ENCODE data around the gene MRPS6.

The MRPS6 gene

GRCh38 chr21:34128674-34129038 is 55.3 kb downstream of the MRPS6 start:
- H3K27ac Mint-ChIP-seq: peak overlapping the region; percentile 97 to 99 (median 98)
- H3K36me3 Mint-ChIP-seq (ENCODE audit: low read depth): peaks cover 57% of the 10 kb centered on the region
- peaks cover 54% of the 10 kb centered on the region for H3K4me1 Mint-ChIP-seq
- no peaks in the 10 kb centered on the region for H3K9me3 Mint-ChIP-seq
- TF ChIP-seq CTCF (IDR thresholded peaks at IDR 0.05; ENCODE audit: unreplicated experiment in 3 of 3): no peak
- no peaks in the 10 kb centered on the region for H3K27me3 Mint-ChIP-seq (ENCODE audit: low read depth)
- peak overlapping the region in 2 of 3 experiments; percentile 4 to 66 for H3K4me3 Mint-ChIP-seq

GRCh38 chr21:34129039-34129891 is 55.9 kb downstream of the MRPS6 start:
- Mint-ChIP-seq H3K4me1 (peaks cover 50% of the 10 kb centered on the region), H3K9me3 (no peaks in the 10 kb centered on the region), H3K4me3 (peak overlapping the region; percentile 4 to 66 (median 60)), H3K27ac (peak overlapping the region; percentile 97 to 99 (median 98)), H3K27me3 (ENCODE audit: low read depth) (no peaks in the 10 kb centered on the region), H3K36me3 (ENCODE audit: low read depth) (peaks cover 57% of the 10 kb centered on the region)
- peak; percentile 44 to 56 (median 45) for TF ChIP-seq CTCF (IDR thresholded peaks at IDR 0.05; ENCODE audit: unreplicated experiment in 3 of 3)

GRCh38 chr21:34129901-34130715 is 56.7 kb downstream of the MRPS6 start:
- Mint-ChIP-seq H3K27me3 (ENCODE audit: low read depth) (no peaks in the 10 kb centered on the region), H3K9me3 (peaks cover 4% of the 10 kb centered on the region), H3K27ac (peak overlapping the region; percentile 97 to 99 (median 98)), H3K36me3 (ENCODE audit: low read depth) (peaks cover 57% of the 10 kb centered on the region), H3K4me3 (peak overlapping the region; percentile 61 to 68 (median 66)), H3K4me1 (peaks cover 50% of the 10 kb centered on the region)
- no peak for TF ChIP-seq CTCF (IDR thresholded peaks at IDR 0.05; ENCODE audit: unreplicated experiment in 3 of 3)

- Mint-ChIP-seq H3K4me3 (peak overlapping the region in 2 of 3 experiments; percentile 31 to 68), H3K36me3 (ENCODE audit: low read depth) (peaks cover 60% of the 10 kb centered on the region), H3K9me3 (peaks cover 4% of the 10 kb centered on the region), H3K27me3 (ENCODE audit: low read depth) (no peaks in the 10 kb centered on the region), H3K27ac (peak overlapping the region; percentile 97 to 99 (median 98)), H3K4me1 (peaks cover 50% of the 10 kb centered on the region)
- TF ChIP-seq CTCF (IDR thresholded peaks at IDR 0.05; ENCODE audit: unreplicated experiment in 3 of 3): no peak
Measured at GRCh38 chr21:34130716-34130985, 57.3 kb downstream of the MRPS6 start.

- Mint-ChIP-seq H3K9me3 (peaks cover 4% of the 10 kb centered on the region), H3K4me3 (no peak overlapping the region), H3K36me3 (ENCODE audit: low read depth) (peaks cover 61% of the 10 kb centered on the region), H3K27me3 (ENCODE audit: low read depth) (no peaks in the 10 kb centered on the region), H3K27ac (peak overlapping the region; percentile 97 to 99 (median 98)), H3K4me1 (peaks cover 50% of the 10 kb centered on the region)
- no peak for TF ChIP-seq CTCF (IDR thresholded peaks at IDR 0.05; ENCODE audit: unreplicated experiment in 3 of 3)
Measured at GRCh38 chr21:34131586-34131985, 58.2 kb downstream of the MRPS6 start.
